Measurements from ENCODE around the gene ASB6.
"Not testable (repeated sequence)": the region's sequence is repeated elsewhere in the genome, so short reads cannot be mapped to it uniquely, and the experiment has no call there.

ASB6 gene

GRCh38 chr9:129640871-129641749, 841 bp downstream of the ASB6 start:
- no peak for DNase-seq

DNA sequence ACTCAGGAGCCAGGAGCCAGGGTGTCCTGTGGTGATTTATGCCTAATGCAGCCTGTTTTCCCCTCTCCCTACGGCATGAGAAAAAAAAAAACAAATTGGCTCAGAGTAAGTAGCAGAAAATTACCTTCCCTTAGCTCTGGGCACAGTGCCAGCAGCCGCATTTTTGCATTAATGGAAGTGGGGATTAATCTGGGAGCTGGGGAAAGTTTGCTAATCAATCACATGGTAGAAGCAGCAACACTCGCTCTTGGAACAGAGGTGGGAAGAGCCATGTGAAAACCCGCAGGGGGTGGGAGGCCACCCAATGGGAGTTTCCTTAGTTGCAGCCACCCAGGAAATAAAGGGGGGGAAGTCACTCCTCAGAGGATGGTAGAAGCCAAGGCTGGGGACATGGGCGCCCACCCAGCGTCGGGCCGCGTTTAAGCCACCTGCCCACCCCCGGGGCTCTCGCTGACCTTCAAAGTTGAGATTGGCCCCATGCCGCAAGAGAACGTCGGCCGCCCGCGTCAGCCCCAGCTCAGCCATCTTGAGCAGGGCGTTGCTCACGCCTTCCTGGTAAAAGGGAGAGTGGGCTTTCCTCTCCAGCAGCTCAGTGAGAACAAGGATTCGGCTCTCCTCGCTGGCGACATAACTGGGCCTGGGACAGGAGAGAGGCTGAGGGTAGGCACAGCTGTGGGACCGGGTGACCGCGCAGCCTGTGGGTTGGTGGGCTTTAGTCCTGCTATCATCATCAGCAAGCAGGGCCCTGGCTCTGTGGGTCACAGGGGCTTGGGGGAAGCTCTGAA, 1.7 kb downstream of the ASB6 start:
- no peak for DNase-seq

DNA sequence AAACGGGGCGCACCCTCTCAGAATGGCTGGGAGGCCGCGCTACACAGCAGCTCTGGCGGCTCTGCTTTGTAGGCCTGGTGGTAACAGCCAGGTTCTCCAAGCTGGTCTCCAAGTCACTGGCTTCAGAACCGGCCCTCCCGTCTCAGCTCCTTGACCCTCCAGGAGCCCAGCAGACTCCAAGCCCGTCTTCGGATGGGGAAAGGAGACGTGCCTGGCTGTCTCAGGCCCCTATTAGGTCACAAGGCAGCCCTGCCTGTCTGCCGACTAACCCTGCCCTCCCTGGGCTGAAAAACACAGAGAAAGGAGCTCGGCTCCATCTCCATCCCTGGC, 2.2 kb downstream of the ASB6 start:
- DNase-seq, result no peak

- no peak for DNase-seq
Measured at GRCh38 chr9:129639034-129639630, 2.8 kb downstream of the ASB6 start.

GRCh38 chr9:129637673-129638439, 4.1 kb downstream of the ASB6 start:
- no peak for DNase-seq

DNA sequence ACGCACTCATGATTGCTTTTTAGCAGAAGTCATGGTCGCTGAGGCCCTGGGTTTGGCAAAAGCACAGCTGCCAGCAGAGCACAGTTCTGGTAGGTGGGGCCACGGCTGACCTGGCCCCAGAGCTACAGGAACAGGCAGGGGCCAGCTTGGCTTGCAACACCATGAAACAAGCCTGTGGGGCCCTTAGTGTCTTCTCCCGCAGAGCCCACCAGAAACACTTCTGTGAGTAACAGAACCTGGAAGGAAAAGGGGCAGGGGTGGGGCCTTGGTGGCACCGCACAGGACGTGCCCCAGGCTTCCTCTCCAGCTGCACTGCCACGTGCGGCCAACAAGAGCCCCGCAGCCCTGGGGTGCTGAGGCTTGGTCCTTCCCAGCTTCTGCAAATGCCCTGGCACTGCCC, 4.8 kb downstream of the ASB6 start:
- no peak for DNase-seq

GRCh38 chr9:129636343-129636742, 5.6 kb downstream of the ASB6 start:
- not testable (repeated sequence) for DNase-seq

DNA sequence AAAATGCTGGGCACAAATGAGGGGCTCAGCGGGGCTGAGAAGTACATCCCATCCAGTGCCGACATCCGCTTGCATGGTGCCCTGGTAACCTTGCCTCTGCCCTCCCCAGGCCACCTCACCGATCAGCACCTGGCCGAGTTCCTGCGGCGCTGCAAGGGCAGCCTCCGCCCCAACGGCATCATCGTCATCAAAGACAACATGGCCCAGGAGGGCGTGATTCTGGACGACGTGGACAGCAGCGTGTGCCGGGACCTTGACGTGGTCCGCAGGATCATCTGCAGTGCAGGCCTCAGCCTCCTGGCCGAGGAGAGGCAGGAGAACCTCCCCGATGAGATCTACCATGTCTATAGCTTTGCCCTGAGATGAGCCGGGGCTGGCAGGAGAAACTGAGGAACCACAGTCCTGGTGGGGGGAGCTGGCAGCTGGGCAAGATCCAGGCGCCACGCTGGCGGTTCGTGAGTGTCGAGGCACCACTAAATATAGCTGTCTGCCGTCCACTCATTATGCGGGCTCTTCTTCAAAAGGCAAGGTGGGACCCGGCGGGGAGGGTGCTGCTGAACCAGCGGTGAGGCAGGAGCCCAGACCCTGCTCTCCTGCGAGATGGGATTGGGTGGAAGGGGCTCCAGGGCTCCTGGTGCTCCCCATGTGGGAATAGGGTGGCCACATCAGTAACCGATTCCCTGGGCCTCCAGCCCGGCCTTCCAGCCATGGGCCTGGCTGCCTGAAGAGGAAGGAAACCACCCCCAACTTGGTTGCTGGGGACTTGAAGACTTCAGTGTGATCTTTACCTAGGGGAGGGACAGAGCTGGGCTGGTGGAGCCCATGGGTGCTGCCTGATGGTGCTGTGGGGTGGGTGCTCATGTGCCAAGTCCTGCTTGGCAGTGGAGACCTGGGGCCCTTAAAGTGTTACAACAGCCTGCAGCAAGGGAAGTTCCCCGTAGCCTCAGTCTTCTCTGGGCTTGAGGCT, 6.6 kb downstream of the ASB6 start:
- no peak for DNase-seq

DNA sequence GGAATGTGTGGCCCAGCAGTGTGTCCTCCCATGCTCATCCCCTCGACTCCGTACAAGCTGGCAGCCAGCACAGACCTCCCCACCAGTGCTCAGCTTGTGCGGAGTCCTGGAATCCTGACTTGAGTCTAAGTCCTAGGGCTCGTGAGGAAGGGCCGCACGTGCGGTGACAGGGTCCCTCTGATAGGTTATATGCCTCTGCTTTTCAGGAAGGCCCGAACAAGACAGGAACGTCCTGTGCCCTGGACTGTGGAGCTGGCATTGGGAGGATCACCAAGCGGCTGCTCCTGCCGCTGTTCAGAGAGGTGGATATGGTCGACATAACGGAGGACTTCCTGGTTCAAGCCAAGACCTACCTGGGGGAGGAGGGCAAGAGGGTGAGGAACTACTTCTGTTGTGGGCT, 8.1 kb downstream of the ASB6 start:
- DNase-seq, result no peak

DNA sequence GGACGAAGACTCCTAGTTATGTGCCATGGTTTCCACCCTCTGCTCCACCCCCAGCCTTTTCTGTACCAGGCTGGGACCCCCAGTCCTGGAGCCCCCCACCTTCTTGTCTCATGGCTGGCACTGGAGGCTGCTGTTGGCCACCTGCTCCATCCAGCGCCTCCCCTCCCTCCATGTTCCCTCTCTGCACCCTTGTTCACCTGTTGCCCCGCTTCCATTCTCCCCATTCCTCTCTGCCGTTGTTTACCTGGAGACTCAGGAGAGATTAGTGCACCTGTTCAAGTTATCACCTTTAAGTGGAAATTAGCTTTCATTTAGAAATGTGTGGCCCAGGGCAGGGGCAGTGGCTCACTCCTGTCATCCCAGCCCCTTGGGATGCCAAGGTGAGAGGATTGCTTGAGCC, 8.7 kb downstream of the ASB6 start:
- no peak for DNase-seq

DNA sequence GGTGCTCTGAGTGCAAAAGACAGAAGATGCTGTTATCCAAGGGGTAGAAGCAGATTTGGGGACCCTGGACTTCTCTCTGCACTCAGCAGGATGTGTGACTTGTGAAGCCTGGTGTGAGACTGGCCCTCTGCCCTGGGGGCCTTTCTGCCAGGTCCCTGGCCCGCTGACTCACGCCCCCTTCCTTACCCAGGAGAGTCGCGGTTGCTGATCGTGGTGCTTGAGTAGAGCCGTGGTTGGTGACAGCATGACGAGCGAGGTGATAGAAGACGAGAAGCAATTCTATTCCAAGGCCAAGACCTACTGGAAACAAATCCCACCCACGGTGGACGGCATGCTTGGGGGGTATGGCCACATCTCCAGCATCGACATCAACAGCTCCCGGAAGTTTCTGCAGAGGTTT, 9.5 kb downstream of the ASB6 start:
- no peak for DNase-seq

DNA sequence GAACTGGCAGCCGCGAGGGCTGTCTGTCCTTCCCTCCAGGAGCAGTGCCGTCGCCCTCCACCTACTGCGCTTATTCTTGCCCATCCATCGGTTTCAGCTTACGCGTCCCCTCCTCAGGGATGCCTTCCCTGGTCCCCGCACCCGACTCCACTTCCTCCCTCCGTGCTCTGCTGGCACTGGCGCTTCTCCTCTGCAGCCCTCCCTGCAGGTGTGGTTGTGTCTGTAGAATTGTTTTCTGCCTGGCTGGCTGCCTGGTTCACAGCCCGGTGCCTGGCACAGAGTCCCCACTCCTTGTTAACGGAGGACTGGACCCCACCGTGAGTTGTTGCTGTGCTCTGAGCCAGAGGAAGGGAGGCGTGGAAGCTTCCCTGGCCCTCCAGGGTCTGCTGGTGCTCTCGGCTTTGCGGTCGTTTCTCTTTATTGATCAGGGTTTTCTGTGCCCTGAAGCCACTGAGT, 10.2 kb downstream of the ASB6 start:
- DNase-seq, result no peak

DNA sequence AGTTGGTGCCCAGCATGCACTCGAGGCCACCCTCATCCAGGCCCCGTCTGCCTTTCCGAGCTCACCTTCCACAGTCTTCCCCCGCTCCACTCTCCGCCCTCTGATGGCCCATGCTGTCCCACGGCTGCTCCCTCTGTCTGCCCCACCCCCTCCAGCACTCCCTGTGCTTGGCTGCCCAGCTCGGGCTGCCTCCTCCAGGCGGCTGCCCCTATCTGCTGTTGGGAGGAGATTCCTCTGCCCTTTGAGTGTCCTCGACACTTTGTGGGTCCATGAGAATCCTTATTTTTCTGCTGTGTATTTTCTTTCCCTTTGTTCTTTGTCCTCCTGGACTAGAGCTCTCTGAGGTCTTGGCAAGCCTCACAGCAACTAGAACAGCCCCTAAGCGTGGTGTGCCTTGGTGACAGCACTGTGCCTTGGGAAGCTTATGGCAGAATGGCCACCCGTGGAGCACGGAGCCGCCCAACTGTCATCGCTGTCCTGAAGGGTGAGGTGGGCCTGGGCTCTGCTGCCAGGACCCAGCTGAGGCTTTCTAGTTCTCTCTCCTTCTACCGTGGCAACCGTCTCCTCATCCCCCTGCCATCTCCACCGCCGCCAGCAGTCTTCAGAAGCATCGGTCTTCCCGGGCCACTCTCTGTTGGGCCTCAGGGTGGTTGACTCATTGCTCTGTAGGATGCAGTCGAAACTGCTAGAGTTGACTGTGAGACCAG, 10.8 kb downstream of the ASB6 start:
- no peak for DNase-seq

DNA sequence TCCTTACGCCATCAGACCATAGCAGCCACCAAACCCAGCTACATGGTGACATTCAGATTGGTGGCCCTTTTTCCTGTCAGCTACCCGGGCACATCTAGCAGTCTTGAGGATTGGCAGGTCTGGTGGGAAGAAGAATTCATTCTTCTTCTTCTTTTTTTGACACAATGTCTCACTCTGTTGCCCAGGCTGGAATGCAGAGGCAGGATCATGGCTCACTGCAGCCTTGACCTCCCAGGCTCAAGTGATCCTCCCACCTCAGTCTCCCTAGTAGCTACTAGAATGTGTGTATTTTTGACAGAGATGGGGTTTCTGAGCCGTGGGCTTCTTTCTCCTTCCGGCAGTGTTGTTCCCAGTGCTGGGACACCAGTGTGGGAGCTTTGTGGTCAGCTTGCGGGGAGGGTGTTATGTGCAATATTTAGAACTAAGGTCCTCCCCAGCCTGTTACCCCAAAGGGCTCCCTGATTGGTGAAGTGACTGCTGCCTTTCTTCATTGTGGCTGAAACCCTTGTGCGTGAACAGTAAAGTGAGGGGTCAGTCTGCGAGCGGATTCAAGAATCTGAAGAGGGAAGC, 12.6 kb downstream of the ASB6 start:
- DNase-seq, result no peak

- DNase-seq, result no peak
Measured at GRCh38 chr9:129628709-129629108, 13.2 kb downstream of the ASB6 start.

DNA sequence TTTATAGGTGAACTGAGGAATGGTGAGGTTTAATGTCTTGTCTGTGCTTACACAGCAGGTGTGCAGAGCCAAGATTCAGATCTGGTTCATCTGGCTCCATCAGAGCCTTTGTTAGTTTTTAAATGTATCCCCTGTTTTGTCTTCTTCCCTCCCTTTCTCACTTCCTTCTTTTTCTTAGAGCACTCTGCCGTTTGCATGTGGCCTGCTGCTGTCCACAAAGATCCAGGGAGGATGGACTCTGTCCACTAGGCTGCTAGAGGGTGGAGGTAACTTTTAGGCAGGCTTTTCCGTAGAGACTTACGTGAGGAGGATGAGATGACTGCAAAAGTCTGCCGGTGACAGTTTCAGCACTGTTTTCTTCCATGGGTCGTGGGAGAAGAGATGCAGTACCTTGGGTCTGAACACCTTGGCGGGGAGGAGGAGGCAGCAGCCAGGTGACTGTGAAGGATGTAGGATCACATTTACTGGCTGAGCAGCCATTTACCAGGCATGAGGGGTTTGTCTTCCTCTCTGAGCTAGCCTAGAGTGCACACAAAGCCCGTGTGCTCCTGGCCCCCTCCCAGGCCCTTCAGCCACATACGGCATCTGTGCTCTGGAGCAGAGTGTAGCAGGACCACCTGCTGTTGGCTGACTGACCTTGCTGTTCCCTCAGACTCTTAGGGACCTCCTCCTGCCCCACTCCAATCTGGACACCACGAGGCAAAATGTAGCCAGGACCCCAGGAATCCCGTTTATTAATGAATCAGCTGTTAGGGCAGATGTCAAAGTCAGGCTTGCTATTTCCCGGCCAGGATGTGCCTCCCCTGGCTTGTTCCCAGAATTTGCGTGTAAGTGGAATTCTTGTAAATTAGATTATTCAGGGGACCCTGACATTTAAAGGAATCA, 14.2 kb downstream of the ASB6 start:
- no peak for DNase-seq

DNA sequence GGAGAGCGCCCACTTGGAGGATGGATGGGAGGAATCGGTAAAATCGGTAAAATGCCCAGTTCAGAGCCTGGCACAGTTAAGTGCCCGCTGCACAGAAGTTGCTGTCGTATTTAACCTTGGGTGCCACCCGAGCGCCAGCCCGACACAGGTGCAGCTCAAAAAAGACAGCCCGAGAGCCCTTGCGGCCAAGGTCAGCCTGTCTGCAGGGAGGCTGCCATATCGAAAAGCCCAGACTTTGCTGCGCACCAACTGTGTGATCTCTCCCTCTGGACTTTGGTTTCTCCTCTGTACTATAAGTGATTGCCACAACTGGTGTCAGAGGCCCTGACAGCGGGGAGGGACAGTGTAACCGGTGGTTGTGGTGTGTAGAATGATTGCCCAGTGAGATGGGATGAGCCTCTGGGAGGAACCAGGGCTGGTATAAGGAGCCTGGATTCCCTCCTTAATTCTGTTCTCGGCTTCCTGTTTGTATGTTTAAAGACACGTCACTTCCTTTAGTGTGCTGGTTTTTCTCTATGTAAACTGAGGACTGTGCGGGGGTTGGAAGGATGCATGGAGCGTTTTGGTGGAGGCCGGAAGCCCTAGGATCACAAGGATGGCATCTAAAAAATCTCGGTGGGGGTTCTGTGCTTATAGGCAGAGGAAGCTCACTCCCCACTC, 15.2 kb downstream of the ASB6 start:
- DNase-seq, result no peak

GRCh38 chr9:129626079-129626624, 15.8 kb downstream of the ASB6 start, which contains the start of gene NTMT1:
NTMT1 (plus strand) TSS chr9:129626163; CDS start chr9:129632704, 6,541 bp downstream.
- peak; percentile 56 for DNase-seq

DNA sequence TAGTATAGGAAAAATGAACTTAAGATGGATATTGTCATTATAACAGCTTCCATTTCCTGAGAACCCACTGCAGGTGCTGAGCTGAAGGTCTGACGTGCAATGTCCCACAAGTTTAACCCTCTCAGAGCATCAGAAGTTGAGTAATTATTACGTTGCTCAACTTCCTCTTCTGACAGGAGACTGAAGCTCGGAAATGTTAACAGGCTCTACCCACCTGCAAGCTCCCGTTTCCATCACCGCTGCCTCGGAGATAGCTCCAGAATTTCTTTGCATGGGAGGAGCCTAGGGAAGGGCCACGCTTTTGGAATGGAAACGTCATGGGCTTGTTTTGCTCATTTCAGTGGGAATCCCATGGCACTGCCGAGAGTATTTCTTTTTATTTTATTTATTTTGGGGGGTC, 17.0 kb downstream of the ASB6 start:
- DNase-seq, result no peak

Data from NCI-H1694 treated with DMSO at 0.1 percent for 48 hours (cell line).